GM18505 (cell line): Measurements from ENCODE around the gene COL24A1.
A peak's percentile ranks its signal among the peaks of the same experiment; 100 is the strongest.
"Not testable (repeated sequence)": the region's sequence is repeated elsewhere in the genome, so short reads cannot be mapped to it uniquely, and the experiment has no call there.

Experiments used
- ATAC-seq: cut with Tn5 transposase; IDR thresholded peaks from one replicate; pipeline ENCODE4 v1.9.1; 2021; ENCODE audit not compliant: unreplicated experiment
- POLR2A ChIP-seq: IDR thresholded peaks from 4 replicates; pipeline ENCODE4 v1.6.1; 2011; ENCODE audit warnings: borderline replicate concordance; ENCODE audit not compliant: insufficient read depth, insufficient read length; ENCODE audit errors: extremely low read depth

COL24A1 gene

DNA sequence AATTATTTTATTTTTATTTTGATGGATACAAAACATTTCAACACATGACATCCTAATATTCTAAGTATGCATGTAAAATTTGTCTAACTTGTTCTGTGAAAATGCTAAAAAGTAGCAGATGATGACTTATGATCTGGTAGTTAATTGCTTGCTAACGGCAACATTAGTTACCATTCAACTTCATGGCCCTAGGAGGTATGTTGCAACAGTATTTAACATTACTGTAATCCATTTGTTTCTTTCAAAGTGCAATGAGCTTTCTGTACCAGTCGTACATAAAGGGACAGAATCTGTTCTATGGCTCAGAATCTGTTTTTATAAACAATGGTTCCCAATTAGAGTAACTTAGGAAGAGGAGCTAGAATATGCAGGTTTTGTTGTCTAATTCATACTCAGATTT is 356.8 kb downstream of the COL24A1 start:
- no peak for TF ChIP-seq POLR2A
- no peak for ATAC-seq

DNA sequence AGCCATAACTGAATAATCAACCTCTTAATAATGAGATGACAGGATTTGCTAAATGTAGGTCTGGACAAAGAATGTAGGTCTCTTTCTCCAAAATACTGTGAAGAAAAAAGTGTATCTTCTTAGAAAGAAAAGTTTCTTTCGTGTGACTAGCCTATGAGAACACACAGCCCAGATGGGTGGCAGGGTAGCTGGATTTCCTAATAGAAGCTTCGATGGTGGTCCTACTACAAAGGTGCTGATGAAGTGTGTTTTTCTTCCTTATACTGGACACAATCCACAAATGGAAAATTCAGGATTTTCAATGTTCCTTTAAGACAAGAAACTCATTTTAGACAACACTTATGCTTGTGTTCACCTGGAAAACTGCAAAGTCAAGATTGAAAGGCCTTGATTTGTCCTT is 358.2 kb downstream of the COL24A1 start:
- no peak for ATAC-seq
- no peak for TF ChIP-seq POLR2A

DNA sequence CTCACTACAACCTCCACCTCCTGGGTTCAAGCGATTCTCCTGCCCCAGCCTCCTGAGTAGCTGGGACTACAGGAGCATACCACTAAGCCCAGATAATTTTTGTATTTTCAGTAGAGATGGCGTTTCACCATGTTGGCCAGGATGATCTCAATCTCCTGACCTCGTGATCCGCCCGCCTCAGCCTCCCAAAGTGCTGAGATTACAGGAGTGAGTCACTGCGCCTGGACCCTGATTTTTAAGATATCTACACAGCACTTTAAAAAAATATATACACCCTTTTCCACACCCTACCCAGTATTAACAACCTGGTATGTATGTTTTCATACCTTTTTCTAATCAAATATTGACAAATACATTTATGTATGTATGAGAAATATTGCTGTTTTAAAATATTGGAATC is 379.6 kb downstream of the COL24A1 start:
- ATAC-seq, result not testable (repeated sequence)

DNA sequence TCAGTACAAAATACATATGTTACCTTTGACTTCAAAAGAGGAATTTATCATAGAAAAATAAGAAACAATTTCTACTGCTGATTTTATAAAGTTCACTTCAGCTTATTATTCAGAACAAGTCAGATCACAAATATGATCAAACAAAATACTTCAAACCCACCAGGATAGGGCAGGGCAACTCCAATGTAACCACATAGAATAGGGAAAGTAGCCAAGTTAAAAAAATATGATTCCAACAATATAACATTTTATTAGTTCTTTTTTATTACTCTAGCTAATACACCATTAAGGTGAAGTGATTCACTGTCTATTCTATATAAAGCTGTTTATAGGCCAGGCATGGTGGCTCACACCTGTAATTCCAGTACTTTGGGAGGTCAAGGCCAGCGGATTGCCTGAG is 393.8 kb downstream of the COL24A1 start:
- ATAC-seq, result no peak
- TF ChIP-seq POLR2A, result no peak

DNA sequence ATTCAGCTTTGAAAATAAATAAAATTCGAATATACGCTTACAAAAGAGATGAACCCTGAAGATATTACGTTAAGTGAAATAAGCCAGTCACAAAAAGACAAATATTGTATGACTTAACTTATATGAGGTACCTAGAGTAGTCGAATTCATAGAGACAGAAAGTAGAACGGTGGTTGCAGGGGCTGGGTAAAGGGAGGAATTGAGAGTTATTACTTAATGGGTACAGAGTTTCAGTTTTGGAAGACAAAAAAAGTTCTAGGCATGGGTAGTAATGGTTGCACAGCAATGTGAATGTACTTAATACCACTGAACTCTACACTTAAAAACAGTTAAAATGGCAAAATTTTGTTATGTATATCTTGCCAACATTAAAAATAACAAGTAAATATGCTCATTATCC is 399.7 kb downstream of the COL24A1 start:
- ATAC-seq, result no peak

DNA sequence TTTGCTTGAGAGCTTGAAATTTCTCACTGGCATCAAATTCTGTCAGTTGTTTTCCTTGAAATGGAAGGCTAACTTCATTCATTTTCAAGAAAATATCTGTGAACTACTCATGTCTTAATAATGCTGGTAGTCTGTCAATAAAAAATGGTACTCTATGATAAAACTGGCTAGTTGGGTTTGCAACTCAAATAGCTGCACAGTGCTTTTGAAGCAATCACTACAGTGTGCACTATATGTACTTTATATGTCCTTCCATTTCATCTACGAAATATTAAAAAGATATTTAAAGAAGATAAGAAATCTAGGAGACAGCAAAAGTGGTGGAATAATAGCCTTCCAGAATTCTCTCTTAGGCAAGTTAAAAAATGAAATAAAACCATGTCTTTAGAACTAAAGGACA is 408.5 kb downstream of the COL24A1 start:
- ATAC-seq, result no peak
- TF ChIP-seq POLR2A, result no peak

More for the DNA sequence above, 399.7 kb downstream of the COL24A1 start:
- TF ChIP-seq POLR2A, result no peak

DNA sequence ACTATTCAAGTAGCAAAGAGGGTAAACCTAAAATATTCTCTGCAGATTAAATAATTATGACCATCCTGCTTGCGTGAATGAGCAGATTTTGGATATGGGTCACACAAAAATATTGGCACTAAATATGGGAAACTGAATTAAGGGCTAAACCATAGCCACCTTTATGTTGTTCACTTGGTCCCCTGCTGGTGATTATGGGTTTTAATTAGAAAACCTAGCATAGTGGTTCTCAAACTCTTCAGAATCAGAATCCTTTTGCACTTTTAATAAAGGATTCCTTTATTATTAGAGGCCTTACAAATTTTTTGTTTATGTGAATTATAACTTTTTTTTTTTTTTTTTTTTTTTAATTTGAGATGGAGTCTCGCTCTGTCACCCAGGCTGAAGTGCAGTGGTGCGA is 409.8 kb downstream of the COL24A1 start:
- no peak for TF ChIP-seq POLR2A
- no peak for ATAC-seq

DNA sequence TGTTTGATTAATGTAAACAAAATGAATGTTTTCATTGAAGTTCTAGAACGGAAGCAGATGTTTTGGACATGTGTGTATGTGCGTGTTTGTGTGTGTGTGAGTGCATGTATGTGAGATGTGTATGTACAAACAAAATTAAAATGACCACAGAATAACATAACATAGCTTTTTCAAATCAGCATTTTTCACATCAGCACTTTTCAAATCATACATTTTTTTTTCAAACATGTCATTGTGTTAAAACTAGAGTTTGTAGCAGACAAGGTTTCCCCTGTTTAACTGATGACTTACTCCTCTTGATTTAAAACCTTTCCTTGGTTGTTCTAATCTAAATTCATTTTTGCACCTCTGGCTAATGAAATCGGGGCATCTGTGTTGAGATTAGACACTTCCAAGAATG is 412.8 kb downstream of the COL24A1 start:
- TF ChIP-seq POLR2A, result no peak
- ATAC-seq, result no peak

DNA sequence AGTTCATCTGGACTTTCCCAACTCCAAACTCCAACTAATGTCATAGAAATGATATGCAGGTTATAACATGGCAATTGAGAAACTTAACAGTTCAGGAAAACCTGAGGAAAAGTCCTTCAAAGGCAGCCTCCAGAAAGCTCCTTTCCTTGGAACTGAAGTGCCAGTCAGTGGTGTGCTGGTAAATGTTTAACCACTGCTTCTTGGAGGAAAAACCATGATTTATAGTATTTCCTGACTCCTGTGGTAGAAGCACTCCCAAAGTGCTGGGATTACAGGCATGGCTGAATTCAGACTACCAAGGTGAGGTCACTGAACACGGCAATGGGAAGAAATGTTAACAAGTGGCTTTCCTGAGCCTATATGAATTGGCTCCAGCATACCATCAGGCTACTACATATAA is 421.6 kb downstream of the COL24A1 start:
- no peak for ATAC-seq
- no peak for TF ChIP-seq POLR2A

DNA sequence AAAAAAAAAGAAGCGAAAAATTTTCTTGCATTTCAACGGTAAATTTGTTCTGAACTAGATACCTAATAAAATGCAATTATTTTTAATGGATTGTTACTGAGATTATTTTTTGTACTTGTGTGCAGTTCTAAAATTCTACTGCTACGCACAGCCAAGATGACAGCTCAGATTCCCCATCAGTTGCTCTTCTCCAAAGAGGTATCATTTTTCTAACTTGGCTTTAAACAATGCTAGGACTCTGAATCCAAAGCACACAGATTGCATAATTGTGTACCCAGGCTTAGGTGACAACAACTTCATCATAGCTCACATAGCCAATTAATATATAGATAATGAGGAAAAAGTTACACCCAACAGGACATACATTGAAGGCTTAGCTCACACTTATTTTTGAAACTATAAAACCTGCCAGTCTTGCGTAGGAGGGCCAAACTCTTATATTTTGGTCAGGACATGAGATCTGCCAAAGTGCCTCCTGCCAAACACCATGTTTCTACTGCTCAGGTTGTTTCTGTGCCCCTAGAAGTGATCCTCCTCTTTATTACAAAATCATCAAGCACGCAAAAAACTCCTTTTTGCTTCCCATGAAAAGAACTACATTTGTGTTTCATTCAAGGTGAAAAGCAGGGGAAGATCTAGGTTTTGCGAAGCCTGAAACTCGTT is 437.8 kb downstream of the COL24A1 start:
- no peak for TF ChIP-seq POLR2A
- ATAC-seq, result no peak

DNA sequence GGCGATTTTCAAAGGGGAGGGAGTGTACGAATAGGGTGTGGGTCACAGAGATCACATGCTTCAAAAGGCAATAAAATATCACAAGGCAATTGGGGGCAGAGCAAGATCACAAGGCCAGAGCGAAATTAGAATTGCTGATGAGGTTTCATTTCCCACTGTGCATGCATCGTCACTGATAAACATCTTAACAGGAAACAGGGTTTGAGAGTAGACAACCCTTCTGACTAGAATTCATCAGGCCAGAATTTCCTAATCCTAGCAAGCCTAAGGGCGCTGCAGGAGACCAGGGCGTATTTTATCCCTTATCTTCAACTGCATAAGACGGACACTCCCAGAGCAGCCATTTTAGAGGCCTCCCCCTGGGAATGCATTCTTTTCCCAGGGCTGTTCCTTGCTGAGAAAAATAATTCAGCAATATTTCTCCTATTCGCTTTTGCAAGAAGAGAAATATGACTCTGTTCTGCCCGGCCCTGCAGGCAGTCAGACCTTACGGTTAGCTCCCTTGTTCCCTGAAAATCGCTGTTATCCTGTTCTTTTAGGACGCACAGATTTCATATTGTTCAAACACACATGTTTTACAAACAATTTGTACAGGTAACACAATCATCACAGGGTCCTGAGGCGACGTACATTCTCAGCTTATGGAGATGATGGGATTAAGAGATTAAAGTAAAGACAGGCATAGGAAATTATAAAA is 442.0 kb downstream of the COL24A1 start:
- ATAC-seq, result not testable (repeated sequence)

DNA sequence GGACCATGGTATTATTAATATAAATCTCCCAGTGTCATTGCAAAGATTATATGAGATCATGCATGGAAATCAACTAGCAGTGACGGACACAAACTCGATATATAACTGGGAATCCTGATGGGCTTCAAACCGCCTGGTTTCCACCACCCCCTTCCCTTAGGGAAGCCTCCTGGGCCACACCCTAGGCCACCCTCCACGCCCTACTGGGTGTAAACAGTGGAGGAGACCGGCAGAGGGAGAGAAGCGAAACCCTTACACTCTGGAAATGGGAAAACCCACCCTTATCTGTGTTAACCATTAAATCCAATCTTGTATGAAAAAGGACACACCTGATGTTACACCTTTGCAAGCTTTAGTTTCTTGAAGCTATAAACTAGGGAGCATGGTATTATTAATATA is 447.7 kb downstream of the COL24A1 start:
- no peak for TF ChIP-seq POLR2A
- ATAC-seq, result no peak

DNA sequence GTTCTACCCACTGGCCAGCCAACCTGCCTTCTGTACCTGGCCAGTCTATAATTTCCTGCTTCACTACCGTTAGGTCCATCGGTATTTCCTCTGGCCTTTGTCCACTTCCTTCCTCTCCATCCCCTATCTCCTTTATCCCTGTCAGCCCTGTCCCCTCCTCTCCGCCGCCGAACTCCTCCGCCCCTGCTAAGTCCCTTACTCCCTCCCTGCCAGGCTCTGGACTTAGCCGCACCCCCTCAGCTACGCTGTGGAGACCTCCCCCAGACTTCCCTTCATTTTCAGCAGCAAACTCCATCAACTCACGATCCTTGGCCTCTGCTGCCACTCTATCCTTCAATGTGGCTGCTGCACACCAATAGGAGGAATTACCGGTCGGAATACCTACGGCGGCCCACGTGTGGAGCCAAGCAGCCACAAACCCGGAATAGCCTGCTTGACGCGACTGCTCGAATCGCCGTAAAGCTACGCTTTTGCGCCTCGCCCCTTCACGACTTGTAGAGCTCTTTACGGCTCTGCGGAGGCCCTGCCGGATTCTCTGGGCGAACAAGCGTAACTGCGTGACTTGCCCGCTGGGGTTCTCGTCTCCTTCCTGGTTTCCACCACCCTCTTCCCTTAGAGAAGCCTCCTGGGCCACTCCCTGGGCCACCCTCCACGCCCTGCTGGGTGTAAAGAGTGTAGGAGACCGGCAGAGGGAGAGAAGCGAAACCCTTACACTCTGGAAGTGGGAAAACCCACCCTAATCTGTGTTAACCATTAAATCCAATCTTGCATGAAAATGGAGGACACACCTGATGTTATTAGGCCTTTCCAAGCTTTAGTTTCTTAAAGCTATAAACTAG is 448.4 kb downstream of the COL24A1 start, which contains the start of gene ZNHIT6:
TSS of gene ZNHIT6 (minus strand) at position 444 of the 839 bp plus-strand sequence. CDS start at position 295, 149 bp downstream.
- peak; percentile 90 for ATAC-seq
- TF ChIP-seq POLR2A, result peak; percentile 83
